ENCODE data around the gene KDM6A.
"Not testable (repeated sequence)": the region's sequence is repeated elsewhere in the genome, so short reads cannot be mapped to it uniquely, and the experiment has no call there.

- not testable (repeated sequence) for TF ChIP-seq POLR2A (IDR thresholded peaks at IDR 0.05; ENCODE audit: low read length); GATA1 (IDR thresholded peaks at IDR 0.05; ENCODE audit: low read depth, low read length)
Measured at GRCh38 chrX:45135391-45136075, 262.5 kb downstream of the KDM6A start.

Measured in erythroblast (primary cell).